Measurements from ENCODE around the gene CPEB4. TPM values are rescaled to one million over a fixed set of nuclear protein-coding genes. Genes with fewer than 3 reads are reported as not detected.

Gene CPEB4
- total and polyA plus RNA-seq, 9 of the 15 experiments (the other 6 are each of a cell fraction or from before 2014, with no cell fraction given) = 7.4 to 21.3 (median 12.4) TPM

GRCh38 chr5:173866858-173867679 lies 21.1 kb upstream of the CPEB4 start (continued):
- TF ChIP-seq HMGN3 (IDR thresholded peaks at IDR 0.05; ENCODE audit: borderline replicate concordance, extremely low read depth, insufficient read length, low read depth, low read length) = no peak
- TF ChIP-seq NFRKB (IDR thresholded peaks at IDR 0.05; ENCODE audit: low read depth) = no peak; the same call in 1 of the 2 replicates
- no peak for TF ChIP-seq MAFF (IDR thresholded peaks at IDR 0.05; ENCODE audit: low read length)
- TF ChIP-seq MTA2 (IDR thresholded peaks at IDR 0.05; ENCODE audit: low read depth) = no peak
- no peak for TF ChIP-seq ELK3 (CRISPR knock-in tag; IDR thresholded peaks at IDR 0.05)
- TF ChIP-seq STAT6 (CRISPR knock-in tag; IDR thresholded peaks at IDR 0.05) = no peak
- TF ChIP-seq NFIX (CRISPR knock-in tag; IDR thresholded peaks at IDR 0.05; ENCODE audit: low read depth) = no peak
- TF ChIP-seq FIP1L1 (IDR thresholded peaks at IDR 0.05; ENCODE audit: low read depth, low read length, poor library complexity, severe bottlenecking) = no peak
- TF ChIP-seq ZKSCAN8 (CRISPR knock-in tag; IDR thresholded peaks at IDR 0.05) = no peak
- TF ChIP-seq, protein P1, sequence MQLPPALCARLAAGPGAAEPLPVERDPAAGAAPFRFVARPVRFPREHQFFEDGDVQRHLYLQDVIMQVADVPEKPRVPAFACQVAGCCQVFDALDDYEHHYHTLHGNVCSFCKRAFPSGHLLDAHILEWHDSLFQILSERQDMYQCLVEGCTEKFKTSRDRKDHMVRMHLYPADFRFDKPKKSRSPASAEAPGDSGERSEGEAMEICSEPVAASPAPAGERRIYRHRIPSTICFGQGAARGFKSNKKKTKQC (CRISPR knock-in tag; IDR thresholded peaks at IDR 0.05) = no peak; the same call in 1 of the 2 replicates
- no peak for TF ChIP-seq COPS2 (conservative IDR thresholded peaks at IDR 0.05)
- TF ChIP-seq NEUROD1 (IDR thresholded peaks at IDR 0.05; ENCODE audit: borderline replicate concordance, low read depth, low read length, partially characterized antibody) = peak; percentile 6
- no peak for TF ChIP-seq CBX8 (IDR thresholded peaks at IDR 0.05; ENCODE audit: borderline replicate concordance, extremely low read depth, low read depth, low read length, poor library complexity, severe bottlenecking)
